ENCODE data around the gene ZCCHC3.
"Not testable (repeated sequence)": the region's sequence is repeated elsewhere in the genome, so short reads cannot be mapped to it uniquely, and the experiment has no call there.

Gene ZCCHC3, protein sequence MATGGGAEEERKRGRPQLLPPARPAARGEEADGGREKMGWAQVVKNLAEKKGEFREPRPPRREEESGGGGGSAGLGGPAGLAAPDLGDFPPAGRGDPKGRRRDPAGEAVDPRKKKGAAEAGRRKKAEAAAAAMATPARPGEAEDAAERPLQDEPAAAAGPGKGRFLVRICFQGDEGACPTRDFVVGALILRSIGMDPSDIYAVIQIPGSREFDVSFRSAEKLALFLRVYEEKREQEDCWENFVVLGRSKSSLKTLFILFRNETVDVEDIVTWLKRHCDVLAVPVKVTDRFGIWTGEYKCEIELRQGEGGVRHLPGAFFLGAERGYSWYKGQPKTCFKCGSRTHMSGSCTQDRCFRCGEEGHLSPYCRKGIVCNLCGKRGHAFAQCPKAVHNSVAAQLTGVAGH

DNA sequence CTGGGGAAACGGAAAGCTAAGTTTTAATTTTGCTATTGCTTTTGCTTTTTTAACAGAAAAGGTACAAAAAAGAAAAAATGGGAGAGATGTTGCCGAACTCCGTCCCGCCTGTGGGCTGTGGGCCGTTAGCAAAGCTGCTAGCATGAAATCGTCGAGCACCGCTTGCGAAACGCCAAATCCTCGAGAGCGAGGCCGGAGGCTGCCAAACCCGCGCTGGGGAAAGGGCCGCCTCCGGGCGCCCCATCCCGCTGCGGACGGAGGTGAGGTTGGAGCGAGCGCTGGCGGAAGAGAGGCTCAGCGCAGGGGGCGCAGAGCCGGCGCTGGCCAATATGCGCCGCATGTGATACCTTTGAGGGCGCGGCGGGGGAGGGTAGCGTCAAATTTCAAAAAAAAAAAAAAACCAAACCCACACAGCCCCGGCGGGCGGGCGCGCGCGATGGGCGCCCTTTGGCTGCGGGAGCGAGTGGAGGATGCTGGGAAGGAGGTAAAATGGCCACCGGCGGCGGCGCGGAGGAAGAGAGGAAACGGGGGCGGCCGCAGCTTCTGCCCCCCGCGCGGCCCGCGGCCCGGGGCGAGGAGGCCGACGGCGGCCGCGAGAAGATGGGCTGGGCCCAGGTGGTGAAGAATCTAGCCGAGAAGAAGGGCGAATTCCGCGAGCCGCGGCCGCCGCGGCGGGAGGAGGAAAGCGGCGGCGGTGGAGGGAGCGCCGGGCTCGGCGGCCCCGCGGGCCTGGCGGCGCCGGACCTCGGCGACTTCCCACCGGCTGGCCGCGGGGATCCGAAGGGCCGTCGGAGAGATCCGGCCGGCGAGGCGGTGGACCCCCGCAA, at the start of gene ZCCHC3:
ZCCHC3 (plus strand) TSS at position 473 of the 827 bp plus-strand sequence; CDS start at position 490, 17 bp downstream.
- DNase-seq, result peak; percentile 74

DNA sequence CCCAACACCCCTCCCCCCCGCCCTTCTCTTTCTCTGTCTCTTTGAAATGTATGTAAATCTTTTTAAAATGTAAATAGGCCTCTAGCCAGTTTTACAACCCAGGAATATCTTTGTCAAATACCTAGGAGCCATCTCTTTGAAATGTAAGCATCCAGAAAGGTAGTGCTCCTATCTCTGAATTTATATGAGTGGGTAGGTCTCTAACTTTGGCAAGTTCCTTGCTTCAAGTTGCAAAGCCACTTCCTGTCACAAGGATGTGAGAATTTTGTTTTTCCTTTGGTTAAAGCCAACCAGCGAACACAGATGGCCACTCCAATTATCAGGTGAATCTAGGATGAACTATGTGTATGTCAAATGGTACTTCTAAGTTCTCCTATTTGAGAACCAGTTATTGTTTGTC, 46.0 kb upstream of the ZCCHC3 start:
- no peak for DNase-seq

DNA sequence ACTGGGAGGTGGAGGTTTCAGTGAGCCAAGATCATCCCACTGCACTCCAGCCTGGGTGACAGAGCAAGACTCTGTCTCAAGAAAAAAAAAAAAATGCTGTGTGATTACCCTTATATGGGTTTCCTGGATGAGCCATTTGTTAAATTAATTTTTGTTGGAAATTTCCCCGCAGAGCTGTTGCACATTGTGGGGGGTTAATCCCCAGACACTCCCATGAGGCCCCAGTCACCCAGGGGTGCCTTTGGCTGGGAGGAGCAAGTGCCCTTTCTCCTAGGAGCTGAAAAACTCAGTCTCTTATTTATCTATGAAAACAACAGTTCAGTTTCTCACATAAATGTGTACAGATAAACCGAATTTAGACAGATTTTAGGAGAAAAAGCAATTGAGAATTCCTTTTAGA, 44.6 kb upstream of the ZCCHC3 start:
- DNase-seq, result no peak

DNA sequence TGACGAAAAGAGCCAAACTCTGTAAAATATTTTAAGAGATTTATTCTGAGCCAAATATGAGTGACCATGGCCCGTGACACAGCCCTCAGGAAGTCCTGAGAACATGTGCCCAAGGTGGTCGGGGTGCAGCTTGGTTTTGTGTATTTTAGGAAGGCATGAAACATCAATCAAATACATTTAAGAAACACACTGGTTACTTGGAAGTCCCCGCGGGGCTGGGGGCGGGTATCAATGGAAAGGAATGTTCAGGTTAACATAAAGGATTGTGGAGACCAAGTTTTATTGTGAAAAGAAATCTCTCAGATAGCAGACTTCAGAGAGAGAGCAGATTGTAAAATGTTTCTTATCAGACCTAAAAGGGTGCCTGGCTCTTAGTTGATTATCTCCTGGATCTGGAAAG, 43.9 kb upstream of the ZCCHC3 start:
- DNase-seq, result not testable (repeated sequence)

DNA sequence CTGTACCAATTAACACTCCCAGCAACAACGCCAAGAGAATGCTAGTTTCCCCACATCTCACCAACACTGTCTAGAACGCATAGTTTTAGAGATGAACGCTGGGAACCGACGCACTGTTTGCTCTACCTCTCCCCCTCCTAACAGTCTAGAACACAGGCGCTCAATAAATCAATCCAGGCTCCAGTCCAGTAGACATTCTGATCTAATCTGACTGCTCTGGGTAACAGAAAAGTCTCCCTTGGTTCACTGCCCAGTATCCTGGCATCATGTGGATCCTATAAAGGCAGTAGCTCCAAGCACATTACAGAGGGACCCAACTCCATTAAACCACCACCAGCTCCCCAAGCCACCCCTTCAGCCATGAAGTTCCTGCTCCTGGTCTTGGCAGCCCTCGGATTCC, 40.0 kb upstream of the ZCCHC3 start, which contains the start of gene DEFB132:
DEFB132 (plus strand) TSS at position 306 of the 400 bp plus-strand sequence; CDS start at position 361, 55 bp downstream.
- DNase-seq, result no peak

DNA sequence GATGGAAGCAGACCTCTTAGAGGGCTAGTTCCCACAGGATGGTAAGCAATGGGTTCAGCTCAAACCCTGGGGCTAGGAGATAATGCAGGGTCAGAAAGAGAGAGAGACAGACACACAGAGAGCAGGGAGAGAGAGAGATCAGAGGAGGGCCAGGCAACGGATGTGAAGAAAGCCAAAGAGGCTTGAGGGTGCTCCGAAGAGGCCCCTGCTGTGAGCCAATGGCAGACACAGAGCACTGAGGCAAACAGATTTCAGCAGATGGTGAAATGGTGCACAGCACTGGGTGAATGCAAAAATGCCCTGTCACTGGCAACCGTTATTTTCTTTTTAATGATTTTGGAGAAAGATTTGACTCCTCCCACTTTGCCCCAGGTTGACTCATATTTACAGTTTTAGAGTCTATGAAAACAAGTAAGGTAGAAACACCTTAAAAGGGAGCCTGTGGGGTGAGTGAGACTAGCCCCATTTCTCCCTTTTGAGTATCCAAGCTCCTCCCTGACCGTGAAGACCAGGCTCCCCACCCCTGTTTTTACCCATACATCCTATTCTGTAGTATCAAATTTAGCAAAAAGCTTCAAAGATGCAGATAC, 39.0 kb upstream of the ZCCHC3 start:
- DNase-seq, result no peak

DNA sequence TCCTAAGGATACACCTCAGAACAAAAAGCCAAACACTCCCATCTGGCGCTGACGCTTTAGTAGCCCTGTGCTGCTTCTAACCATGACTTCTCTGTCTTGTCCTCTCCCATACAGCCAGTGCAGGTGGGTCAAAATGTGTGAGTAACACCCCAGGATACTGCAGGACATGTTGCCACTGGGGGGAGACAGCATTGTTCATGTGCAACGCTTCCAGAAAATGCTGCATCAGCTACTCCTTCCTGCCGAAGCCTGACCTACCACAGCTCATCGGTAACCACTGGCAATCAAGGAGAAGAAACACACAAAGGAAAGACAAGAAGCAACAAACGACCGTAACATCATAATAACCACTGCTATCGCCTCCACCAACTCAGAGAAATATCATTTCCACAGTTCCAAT, 38.4 kb upstream of the ZCCHC3 start:
- DNase-seq, result no peak

DNA sequence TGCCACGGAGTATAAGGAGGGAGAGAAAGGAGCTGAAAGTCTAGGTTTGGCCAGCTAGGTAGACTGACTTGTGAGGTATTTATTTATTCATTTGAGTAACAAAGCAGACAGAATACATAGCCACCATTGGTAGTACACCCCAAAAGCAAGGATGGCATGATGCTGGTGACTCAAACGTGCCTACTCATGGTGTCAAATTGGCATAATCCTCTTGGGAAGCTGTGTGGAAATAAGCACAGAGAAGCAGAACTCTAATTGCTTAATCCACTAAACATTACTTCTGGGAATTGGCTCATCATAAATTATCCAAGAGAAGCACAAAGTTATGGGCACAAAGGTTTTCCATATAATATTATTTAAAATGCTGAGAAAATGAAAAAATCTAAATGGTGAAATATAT, 37.4 kb upstream of the ZCCHC3 start:
- no peak for DNase-seq

DNA sequence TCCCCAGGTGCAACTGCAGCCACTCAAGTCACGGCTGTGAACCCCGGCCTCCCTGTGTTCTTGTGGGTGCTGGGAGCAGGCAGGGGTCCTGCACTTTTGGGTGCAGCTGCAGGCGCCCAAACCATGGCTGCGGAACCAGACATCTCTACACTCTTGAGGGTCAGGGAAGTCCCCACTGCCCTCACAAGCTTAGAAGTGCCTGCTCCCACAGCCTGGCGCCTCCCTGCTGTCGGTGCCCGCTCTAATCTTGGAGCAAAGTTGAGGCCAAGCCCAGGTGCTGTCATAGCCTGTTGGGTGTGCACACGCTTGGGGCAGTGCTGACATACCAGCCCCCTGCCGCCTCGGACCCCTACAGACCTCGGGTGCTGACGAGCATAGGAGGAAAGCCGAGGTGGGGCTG, 33.7 kb upstream of the ZCCHC3 start:
- DNase-seq, result no peak

DNA sequence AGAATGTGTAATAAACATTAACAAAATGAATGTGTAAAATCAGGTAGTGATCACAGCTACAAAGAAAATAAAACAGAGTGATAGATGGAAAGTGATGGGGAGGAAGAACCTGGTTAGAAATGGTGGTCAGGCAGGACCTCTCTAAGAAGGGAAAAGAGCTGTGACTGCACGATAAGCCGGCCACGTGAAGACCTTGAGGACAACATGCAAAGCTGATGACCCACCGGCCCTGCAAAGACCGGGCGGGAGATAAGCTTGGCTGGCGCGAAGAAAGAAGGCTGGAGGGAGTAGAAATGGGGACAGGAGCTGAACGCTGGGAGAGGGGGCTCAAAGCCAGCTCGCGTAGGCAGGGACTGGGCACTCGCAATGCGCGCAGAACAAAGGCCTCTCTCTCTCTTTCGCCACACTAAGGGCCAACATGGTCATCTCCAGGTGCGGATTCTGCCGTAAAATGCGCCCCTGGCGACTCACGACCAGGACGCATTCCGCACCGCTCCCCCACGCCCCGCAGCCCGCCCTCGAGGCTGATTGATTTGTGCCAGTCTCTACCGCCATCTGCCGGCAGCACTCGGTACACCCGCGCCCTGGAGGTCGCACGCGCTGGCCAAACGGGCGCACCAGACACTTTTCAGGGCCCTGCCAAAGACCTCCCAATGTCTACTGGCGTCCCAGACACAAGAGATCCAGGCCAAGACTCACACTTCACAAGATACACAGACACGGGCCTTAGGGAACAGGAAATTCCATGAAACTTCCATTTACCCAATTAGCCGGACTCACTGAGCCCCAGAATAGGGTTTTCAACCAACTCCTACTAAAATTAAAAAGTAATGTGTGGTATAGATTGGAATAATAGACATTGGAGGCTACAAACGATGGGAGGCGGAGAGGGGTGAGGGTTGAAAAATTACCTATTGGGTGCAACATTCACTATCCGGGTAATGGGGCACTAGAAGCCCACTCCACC, 30.5 kb upstream of the ZCCHC3 start:
- peak; percentile 77 for DNase-seq

DNA sequence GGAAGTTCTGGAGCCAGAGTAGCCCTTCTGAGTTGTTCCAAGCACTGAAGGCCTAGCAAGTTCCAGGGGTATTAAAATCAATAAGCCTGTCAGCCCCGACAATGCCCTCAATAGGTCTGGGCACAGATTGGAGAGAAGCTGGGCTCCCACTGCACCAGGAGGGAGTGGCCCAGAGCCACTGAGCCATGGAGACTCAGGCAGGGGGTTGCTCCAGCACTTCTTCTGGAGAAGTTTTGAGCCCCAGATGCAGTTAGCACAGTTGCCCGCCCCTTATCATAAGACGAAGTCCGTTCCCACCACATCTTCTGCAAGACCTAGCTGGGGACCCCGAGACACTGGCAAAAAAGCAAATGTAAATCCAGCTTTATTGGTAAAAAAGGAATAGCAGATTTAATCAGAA, 26.9 kb upstream of the ZCCHC3 start:
- DNase-seq, result no peak

DNA sequence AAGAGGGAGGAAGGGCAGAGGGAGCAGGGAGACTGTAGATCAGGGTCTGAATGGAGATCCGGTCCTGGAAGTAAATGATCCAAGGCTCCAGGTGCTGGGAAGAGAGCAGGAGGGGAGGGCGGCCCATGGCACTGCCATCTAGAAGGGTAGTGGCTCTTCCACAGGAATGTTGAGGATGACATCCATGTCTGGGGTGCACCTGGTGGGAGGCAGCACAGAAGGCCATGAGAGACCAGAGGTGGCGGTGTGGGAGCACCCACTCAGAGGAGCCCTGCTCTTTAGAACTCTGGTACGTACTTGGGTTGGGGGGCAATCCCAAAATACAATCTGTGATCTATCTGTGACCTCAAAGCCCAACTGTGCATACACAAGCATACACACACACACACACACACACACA, 26.3 kb upstream of the ZCCHC3 start:
- DNase-seq, result no peak

DNA sequence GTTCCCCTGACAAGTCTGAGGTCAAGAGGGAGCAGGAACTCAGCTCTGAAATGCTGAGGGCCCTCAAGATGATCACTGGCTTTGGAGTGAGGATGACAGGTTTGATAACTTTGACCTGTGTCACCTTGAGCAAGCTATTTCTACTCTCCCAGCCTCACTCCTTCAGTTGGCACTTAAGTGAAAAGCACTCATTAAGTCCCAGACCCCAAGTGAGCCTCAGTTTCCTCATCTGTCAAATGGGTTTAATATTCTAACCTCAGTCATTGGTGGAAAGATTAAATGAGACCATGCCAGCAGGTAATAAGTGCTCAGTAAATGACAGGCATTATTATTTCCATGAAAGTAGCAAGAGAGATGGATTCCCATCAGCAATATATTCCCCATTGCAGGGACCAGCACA, 25.8 kb upstream of the ZCCHC3 start:
- no peak for DNase-seq

DNA sequence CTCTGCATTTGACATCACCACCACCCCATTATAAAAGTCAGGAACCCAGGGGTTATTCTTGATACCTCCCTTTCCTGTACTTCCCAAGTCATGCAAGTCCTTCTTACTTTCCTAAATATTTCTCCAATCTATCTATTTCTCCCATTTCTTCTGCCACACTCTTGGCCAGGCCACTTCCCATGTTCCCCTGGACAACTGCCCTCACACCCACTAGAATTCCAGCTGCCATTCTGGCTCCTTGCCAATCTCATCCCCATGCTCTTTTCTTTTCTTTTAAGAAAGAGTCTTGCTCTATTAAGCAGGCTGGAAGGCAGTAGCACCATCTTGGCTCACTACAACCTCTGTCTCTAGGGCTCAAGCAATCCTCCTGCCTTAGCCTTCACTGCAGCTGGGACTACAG, 24.7 kb upstream of the ZCCHC3 start:
- no peak for DNase-seq

DNA sequence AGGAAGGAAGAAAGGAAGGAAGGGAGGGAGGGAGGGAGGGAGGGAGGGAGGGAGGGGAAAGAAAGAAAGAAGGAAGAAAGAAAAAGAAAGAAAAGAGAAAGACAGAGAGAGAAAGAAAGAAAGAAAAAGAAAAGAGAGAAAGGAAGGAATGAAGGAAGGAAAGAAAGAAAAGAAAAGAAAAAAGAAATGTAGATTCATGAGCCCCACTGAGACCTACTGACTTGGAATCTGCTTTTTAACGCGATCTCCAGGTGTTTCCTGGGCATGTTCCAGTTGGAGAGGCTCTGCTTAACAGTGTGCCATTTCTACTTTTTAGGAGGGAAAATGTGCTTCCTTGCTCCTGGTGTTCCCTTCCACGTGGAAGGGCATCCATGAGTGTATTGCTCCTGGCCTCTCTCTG, 23.5 kb upstream of the ZCCHC3 start:
- no peak for DNase-seq

DNA sequence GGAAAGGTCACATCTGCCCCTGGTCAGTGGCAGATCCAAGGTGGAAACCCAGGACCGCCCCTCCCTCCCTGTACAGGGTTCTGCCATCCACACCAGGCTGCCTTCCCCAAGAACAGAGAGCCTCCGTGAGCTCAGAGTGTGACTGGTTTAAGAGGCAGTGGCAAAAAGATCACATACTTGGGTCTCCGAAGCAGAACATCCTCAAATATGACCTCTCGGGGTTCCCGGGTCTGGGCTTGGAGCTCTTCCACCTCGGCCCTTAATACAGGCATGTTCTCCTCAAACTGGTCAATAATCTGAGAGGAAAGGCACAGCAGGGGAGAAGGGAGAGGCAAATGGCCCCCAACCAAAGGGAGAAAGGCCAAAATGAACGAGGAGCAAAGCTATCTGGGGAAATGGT, 21.6 kb upstream of the ZCCHC3 start:
- DNase-seq, result no peak

DNA sequence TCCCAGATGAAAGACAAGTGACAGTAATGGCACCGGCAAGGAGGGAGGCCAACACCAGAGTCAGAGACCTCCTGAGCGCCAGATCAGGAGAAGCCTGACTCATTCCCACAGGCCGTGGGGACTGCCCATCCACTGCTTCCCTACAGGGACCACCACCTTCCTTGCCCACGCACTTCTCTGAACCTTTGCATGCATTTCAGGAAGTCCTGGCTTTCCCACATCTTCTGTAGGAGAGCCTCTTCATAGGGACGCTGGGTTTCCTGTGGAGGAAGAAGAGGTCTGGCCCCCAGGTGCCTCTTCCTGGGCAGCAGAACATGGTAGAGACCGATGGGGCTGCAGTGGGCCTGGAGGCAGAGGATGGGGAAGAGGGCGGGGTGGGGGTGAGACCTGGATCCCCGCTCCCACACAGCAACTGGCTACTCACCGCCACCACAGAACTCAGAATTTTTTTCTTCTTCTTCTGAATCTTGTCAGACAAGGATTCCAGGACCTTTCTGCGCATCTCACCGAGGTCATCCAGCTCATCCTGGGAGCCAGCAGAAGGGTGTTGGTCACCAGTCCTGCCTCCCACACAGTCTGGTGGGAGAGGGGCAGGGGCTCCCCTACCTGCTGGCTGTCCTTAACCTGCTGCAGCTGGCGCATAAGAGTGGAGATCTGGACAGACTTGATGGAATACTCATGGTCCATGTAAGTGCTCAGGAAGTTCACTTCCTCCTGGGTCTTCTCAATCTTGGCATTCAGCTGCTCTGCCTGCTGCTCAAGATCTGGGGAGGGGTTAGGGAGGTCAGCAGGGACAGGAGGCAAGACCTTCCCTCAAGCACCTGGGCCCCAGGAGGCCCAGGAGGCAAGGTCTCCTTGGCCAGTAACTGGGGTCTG, 20.5 kb upstream of the ZCCHC3 start:
- DNase-seq, result no peak

DNA sequence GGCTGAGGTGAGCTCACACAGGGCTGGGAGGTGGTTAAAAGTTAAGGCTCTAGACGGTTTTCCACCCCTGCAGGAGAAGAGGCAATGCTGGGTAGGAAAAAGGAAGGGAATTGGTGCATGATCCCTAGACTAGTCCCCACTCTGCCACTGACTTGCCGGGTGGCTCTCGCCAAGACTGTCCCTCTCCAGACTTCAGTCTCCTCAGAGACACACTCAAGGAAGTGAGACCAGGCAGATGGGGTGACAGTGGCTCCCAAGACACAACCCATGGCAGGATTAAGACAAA, 19.9 kb upstream of the ZCCHC3 start:
- DNase-seq, result no peak

DNA sequence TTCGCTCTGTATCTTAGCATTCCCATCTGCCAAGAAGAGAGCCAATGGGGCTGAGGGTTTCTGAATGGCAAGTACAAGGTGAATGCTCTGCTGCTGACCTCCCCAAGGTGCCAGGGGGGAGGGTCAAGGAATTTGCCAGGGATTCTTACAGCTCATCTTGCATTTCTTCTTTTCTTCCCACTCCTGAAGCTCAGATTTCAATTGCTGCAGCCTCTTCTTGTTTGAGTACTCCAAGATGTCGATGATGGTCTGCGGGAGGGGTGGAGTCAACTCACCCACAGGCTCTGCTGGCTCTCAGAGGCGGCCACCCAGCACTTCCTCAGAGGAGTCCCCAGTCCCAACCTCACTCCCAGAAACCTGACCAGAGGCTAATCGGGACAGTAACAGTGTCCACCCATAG, 19.2 kb upstream of the ZCCHC3 start:
- DNase-seq, result no peak

DNA sequence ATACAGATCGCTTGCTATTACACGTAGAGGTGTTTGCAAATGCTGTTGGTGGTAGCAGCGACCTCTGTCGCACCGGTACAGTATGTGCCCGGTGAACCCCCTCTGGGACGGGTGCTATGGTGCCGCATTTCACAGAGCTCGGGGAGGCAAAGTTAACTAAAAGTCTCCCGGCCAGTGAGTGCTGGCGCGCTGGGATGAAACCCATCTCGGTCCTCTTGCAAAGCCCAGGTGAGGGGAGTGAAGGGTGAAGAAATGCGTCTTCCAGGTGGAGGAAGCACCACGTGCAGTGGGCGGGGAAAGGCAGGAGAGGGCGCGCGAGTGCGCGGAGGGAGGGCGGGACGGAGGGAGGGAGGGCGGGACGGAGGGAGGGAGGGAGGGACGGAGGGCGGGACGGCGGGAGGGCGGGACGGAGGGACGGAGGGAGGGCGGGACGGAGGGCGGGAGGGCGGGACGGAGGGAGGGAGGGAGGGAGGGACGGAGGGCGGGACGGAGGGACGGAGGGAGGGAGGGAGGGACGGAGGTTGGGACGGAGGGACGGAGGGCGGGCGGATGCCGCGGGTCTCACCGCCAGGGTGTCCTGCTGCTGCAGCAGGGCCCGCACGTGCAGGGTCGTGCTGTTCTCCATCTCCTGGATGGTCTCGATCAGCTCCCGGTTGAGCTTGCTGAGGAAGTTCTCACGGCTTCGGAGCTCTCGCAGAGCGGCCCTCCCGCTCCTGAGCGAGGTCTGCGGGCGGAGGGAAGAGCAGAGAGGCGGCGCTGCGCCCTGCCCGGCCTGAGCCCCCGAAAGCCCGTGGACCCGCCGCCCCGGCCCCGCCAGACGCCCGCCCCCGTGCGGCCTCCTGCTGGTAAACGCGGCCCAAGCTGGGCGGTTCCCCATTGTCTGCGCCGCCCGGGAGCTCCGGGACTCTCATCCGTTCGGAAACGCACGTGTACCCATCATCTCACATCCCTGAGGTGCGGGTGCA, 18.5 kb upstream of the ZCCHC3 start:
- no peak for DNase-seq

DNA sequence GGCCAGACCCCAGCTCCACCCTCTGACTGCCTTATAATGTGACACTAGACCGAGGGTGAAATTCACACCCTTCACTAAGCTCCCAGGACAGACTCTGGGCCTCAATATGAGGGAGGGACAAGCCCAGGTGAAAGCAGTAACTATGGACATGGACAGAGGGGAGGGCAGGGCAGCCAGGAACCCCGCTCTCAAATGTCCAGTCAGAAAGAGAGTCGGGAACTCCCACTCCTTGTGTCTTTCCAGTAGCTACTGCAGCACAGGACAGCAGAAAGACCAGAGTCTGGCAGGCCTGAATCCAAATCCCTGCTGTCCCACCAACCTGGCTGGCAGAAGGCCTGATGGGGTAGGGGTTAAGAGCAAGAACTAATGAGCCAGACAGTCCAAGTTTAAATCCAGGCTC, 13.2 kb upstream of the ZCCHC3 start:
- DNase-seq, result no peak

Measured in DMS79 treated with DMSO at 0.1 percent for 48 hours (cell line).